HG02970 (cell line): ENCODE measurements around the gene SRL.
"Not testable (repeated sequence)": the region's sequence is repeated elsewhere in the genome, so short reads cannot be mapped to it uniquely, and the experiment has no call there.

Experiments used
- ATAC-seq: cut with Tn5 transposase; IDR thresholded peaks from one replicate; pipeline ENCODE4 v1.9.1; 2021; ENCODE audit warnings: mild to moderate bottlenecking, moderate library complexity, moderate number of reproducible peaks; ENCODE audit not compliant: unreplicated experiment, low FRiP score

SRL gene

GRCh38 chr16:4175849-4176248 is 66.0 kb downstream of the SRL start:
- no peak for ATAC-seq

- ATAC-seq: no peak
These were observed 69.8 kb downstream of the SRL start for GRCh38 chr16:4172070-4172469.

DNA sequence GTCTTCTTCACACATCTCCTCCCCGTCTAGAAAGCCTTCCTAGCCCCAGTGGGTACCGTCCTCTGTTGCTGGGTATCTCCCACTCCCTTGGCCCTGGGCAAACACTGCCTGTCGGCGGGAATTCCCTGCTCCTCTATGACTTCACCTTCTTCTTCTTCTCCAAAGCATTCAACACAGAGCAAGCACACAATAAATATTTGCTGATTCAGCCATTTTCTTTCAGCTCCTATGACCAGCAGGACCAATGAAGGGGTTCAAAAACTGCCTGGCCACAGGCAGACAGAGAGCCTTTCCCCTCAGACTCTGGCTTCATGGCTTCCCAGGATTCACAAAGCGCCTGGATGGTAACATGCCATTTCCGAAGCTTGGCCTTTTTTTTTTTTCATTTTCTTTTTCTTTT is 72.5 kb downstream of the SRL start:
- no peak for ATAC-seq

DNA sequence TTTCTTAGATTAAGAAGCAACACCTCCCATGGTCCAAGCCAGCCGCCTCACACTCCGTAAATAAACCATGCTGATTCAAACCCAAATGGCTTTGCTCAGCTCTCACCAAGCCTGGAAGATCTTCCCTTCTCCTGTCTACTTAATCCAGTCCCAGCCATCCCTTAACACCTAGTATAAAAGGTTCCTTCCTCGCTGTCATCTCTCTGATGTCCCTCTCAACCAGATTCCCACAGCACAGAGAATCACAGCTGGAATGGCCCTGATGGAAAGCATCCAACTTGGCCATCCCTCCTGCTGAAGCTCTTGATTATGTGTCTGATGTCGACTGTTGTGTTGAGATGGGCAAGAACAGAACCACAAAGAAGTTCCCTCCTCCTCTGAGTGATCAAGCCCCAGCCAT is 75.1 kb downstream of the SRL start:
- ATAC-seq: no peak

GRCh38 chr16:4160658-4161430 is 81.0 kb downstream of the SRL start:
- ATAC-seq: no peak

- no peak for ATAC-seq
These were observed 82.2 kb downstream of the SRL start for GRCh38 chr16:4159726-4160125.

- no peak for ATAC-seq
These were observed 83.5 kb downstream of the SRL start for GRCh38 chr16:4158143-4159093.

DNA sequence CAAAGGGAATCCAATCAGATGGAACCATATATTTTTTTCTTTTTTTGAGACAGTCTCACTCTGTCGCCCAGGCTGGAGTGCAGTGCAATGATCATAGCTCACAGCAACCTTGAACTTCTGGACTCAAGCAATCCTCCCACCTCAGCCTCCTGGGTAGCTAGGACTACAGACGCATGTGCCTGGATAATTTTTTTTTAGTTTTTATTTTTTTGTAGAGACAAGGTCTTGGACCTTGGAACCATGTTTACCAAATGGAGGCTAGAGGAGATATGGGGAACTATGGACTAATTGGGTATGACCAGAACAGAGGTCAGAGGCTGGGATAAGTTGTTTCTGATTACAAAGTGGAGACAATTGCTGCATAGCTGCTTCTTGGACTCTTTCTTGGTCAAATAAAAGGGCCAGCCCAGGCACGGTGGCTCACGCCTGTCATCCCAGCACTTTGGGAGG is 84.5 kb downstream of the SRL start:
- no peak for ATAC-seq

- ATAC-seq: not testable (repeated sequence)
These were observed 85.4 kb downstream of the SRL start for GRCh38 chr16:4156503-4156902.

DNA sequence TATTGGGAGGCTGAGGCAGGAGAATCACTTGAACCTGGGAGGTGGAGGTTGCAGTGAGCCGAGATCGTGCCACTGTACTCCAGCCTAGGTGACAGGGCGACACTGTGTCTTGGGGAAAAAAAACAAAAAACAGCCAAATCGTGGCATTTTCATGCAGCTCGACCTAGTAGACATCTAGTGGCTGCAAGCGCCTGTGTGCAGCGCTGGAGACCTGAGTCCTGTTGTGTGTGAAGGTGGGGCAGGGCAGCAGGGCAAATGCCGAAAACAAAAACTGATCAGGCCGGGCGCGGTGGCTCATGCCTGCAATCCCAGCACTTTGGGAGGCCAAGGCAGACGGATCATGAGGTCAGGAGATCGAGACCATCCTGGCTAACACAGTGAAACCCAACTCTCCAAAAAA is 88.5 kb downstream of the SRL start:
- ATAC-seq: not testable (repeated sequence)

DNA sequence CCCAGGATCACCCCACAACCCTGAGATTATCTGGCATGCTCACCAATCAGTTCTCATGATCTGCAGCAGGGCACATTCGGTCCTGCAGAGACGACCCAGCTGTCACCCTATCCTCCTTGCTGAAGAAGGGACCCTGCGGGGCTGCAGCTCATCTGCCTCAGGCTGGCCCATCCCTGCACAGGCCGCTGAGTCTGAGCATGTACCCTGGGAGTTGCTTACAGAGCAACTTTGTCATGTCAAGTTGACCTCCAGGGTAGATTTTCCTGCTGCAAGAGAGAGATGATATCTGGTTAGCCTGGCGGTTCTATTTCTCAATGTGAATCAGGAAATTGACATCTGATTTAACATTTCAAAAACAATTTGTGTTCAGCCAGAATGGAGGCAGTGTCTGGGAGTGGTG is 89.6 kb downstream of the SRL start:
- no peak for ATAC-seq

GRCh38 chr16:4147236-4147635 is 94.6 kb downstream of the SRL start:
- no peak for ATAC-seq

- ATAC-seq: no peak
These were observed 99.6 kb downstream of the SRL start for GRCh38 chr16:4142268-4142667.

DNA sequence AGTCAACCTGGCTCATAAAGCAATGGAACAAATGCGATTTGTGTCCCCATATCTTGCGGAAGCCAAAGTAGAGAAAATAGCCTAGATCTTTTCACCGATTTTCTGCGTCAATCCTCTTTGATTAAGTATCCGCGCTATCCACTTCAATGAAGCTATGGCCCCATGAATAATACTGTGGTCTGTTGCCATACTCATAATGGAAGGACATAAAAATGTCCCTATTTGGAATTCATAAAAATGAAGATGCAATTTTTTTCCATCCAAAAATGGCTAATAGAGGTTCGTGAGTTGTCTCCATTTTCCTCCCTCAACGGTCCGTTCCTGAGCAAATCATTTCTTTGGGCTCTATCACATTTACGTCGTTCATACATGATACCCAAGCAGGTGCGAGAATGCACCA is 100.3 kb downstream of the SRL start:
- ATAC-seq: no peak

DNA sequence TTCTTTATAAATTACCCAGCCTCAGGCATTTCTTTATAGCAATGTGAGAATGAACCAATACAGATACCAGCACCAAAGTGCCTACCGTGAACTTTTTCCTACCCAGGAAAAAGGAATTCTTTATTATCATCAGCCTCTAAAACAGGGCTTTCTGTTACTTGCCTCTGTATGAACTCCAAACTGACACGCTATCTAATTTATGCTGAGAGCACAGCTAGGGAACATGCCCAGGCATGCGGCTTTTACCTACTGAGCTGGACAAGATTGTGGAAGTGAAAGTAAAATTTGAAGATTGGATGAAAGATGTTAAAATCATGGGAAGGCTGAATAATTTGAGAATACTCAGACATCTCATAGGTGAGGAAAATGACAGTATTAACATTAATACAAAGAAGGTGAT is 101.2 kb downstream of the SRL start:
- ATAC-seq: no peak

- no peak for ATAC-seq
These were observed 101.9 kb downstream of the SRL start for GRCh38 chr16:4139968-4140367.
